NK-92 treated with Interleukin-12 subunit alpha and Interleukin-12 subunit beta, amount 100 ng/mL, for 24 hours (cell line): ENCODE results near the gene IL1RAPL1.

Experiments
- DNase-seq: peaks from one replicate; lab custom pipeline; 2025; lab: John Stamatoyannopoulos, UW

Gene IL1RAPL1

GRCh38 chrX:28979877-28980276 lies 392.6 kb downstream of the IL1RAPL1 start:
- DNase-seq: no peak

GRCh38 chrX:28981952-28982351 lies 394.7 kb downstream of the IL1RAPL1 start:
- DNase-seq: no peak

GRCh38 chrX:28988246-28988645 lies 401.0 kb downstream of the IL1RAPL1 start:
- DNase-seq: no peak

DNA sequence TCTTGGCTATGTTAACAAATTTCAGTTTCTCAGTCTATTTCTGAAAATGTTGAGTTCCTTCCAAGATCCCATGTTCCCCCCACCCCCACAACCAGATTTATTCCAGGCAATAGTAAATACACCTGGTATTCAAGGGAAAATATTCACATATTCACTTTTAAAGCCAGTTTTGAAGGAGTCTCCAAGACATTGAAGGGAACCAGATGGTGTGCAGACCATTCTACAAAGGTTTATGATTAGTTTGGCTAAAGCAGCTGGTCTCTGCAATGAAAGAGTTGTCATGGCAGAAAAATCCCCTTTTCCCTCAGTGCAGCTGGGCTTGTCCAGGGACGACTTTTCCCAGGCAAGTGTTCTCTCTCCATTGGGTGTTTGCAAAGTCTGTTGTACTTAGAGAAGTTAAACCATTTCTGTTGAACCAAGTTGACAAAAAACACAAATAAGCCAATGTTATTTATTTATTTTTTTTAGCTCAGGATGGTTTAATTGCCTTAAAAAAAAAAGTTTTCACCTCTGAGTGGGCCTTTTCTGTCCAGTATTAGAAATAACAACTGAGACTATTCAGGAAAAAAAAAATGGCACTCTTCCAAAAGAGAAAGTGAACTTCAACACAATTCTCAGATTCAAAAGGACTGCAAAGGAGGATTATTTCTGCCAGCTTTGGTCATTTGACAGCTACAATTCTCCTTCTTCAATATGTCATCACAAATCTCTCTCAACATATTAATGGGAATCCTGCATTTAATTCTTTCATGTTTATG lies 410.6 kb downstream of the IL1RAPL1 start:
- DNase-seq: no peak

DNA sequence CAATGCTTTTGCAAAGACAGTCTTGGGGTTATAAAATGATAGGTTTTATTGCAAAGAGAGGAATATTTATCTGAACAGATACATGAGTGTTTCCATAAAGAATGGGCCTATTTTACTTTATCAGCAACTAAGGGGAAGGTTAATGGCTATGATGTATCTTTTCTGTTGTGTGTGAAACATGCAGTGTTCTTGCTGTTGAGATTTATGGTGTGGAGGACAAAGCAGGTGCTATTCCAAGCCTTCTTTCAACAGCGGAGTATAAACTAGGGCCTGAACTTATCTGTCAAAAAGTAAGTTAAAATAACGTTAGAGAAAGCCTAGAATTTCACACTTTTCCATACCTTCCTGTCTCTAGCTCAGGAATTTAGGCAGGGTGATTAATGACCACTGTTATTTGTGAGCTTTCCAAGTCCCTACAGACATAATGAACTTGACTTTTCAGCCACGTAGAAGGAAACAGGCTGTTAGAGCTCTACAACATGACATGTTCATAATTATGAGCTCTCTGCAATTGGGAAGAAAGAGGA lies 411.4 kb downstream of the IL1RAPL1 start:
- DNase-seq: no peak

DNA sequence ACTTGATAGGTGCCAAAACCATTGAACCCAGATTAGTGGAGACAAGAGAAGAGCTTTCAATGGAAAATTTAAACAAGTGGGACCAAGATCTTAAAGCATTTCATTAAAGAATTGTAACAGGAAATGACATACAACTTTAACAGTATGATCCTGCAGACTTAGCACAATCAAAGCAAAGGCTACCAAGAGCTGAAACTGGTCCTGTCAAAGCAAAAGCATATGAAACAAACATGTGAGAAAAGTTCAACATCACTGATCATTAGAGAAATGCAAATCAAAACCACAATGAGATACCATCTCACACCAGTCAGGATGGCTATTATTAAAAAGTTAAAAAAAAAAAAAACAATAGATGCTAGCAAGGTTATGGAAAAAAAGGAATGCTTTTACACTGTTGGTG lies 425.6 kb downstream of the IL1RAPL1 start:
- no peak for DNase-seq

- DNase-seq: no peak
Observed at GRCh38 chrX:29023207-29023606, 436.0 kb downstream of the IL1RAPL1 start.

DNA sequence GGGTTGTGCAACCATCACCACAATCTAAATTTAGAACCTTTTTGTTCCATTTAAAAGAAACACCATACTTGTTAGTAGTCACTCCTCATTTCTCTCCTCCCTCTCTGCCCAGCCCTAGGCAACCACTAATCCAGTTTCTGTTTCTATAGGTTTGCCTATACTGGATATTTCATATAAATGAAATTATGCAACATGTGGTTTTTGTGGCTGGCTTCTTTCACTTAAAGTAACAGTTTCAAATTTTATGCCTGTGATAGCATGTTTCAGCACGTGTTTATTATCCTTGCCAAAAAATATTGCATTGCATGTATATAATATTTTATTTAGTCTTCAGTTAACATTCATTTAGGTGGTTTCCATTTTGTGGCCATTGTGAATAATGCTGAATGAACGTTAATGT lies 437.6 kb downstream of the IL1RAPL1 start:
- DNase-seq: no peak

DNA sequence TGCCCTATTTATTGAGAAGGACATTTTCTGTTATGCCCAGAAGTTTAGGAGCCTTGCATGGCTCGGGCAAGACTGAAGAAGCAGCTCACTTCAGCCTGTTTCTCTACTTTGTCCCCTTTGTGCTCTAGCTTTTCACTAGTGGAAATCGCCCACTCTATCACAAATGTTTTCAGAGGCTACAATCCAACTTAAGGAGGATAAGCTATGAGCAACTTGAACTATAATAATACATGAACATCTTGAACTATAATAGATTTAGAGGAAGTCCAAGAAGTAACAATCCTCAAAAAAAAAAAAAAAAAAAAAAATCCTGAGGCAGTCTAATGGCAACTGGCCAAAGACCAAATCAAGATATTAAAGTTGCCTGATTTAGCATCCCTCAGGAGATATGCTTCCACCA lies 452.3 kb downstream of the IL1RAPL1 start:
- no peak for DNase-seq

- DNase-seq: no peak
Observed at GRCh38 chrX:29040160-29040559, 452.9 kb downstream of the IL1RAPL1 start.

DNA sequence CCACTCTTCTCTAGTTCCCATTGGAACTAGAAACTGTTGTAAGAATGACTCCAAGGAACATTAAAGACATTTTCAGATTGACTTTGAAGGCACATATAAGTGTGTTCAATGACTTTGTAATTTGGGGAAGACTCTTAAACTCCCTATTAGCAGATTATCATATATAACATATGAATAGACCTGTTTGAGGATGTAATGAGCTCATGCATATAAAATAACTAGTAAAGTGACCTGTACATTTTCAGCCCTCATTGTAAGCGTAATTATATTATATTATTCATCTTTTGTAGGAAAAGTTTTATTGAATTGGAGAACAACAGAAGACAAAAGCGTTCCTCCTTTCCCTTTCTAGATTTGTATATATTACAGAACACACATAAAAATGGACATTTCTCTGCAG lies 455.1 kb downstream of the IL1RAPL1 start:
- DNase-seq: no peak

DNA sequence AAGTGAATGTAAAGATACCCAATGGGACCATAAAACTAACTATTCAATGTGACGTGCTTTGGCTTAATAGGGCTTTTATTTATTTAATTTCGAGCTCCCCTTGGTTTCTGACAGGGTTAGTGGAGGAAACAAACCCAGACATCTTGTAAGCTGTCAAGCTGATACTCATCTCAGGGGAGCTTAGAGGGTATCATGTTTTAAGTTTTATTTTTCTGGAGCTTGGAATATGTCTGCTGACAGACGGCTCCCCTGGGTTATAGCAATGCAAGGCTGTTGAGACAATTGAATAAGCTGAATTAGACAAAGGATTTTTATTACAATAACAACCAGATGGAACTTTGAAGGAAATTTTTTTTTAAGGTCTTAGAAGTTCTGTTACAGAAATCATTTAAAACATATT lies 456.5 kb downstream of the IL1RAPL1 start:
- no peak for DNase-seq

- DNase-seq: no peak
Observed at GRCh38 chrX:29044423-29045184, 457.4 kb downstream of the IL1RAPL1 start.

DNA sequence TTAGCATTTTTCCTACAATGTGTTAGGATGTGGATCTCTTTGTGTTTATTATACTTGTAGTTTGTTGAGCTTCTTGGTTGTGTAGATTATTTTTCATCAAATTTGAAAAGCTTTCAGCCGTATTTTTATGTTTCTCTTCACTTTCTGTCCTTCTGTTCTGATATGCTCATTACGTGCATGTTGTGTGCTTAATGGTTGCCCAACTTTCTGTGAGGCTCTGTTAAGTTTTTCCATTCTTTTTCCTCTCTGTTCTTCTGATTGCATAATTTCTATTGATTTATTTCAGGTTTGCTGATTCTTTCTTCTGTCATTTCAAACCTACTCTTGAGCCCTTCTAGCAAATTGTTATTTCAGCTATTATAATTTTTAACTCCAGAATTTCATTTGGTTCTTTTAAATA lies 478.2 kb downstream of the IL1RAPL1 start:
- no peak for DNase-seq

- DNase-seq: no peak
Observed at GRCh38 chrX:29066516-29066915, 479.3 kb downstream of the IL1RAPL1 start.

DNA sequence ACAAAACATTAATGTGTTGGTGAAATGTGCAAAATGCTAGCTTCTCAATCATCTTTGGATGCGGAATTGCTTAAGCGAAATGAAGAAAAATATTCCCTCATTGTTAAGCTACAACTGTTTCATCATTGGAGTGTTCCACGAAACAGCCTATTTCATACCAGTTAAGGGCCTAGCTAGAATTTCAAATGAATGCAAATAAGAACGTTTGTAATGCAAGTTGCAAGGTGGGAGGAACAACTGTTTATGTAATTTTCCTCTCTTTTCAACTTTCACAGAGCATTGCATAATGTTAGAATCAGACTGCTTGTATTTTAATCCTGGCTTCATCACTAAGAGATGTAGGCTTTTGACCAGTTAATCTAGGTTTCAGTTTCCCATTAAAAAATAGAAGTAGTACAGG lies 480.1 kb downstream of the IL1RAPL1 start:
- no peak for DNase-seq

- no peak for DNase-seq
Observed at GRCh38 chrX:29071525-29072320, 484.5 kb downstream of the IL1RAPL1 start.

GRCh38 chrX:29082558-29082957 lies 495.3 kb downstream of the IL1RAPL1 start:
- no peak for DNase-seq

DNA sequence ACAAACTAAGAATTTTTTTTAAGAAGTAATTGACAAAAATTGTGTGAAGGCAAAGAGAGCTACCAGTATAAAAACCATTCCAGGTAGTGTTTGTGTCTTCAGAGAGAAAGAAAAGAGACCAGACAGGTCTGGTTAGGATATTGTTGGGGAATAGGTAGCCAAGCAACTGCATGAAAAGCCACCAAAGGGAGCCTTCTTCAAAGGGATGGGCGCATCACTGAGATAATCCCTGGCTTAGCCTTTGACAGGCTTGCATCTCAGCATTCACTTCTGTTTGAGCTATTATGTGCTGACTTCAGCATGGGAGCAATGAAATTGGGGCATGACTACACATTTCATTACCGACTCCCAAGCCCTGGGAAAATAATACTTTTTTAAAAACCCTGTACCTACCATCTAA lies 496.6 kb downstream of the IL1RAPL1 start:
- no peak for DNase-seq

- no peak for DNase-seq
Observed at GRCh38 chrX:29090811-29091210, 503.6 kb downstream of the IL1RAPL1 start.

- DNase-seq: no peak
Observed at GRCh38 chrX:29107231-29107630, 520.0 kb downstream of the IL1RAPL1 start.

GRCh38 chrX:29110041-29110440 lies 522.8 kb downstream of the IL1RAPL1 start:
- no peak for DNase-seq

- no peak for DNase-seq
Observed at GRCh38 chrX:29113221-29113620, 526.0 kb downstream of the IL1RAPL1 start.
